C4-2B (cell line): ENCODE results near the gene DNM1.

Source experiments
- CTCF ChIP-seq: fragments of 450-650 bp; conservative IDR thresholded peaks from 2 replicates; pipeline ENCODE4 v1.5.1; 2017; ENCODE audit warnings: mild to moderate bottlenecking
- ZFX ChIP-seq: fragments of 450-650 bp; IDR thresholded peaks from 2 replicates; pipeline ENCODE4 v1.6.1; 2017

DNA sequence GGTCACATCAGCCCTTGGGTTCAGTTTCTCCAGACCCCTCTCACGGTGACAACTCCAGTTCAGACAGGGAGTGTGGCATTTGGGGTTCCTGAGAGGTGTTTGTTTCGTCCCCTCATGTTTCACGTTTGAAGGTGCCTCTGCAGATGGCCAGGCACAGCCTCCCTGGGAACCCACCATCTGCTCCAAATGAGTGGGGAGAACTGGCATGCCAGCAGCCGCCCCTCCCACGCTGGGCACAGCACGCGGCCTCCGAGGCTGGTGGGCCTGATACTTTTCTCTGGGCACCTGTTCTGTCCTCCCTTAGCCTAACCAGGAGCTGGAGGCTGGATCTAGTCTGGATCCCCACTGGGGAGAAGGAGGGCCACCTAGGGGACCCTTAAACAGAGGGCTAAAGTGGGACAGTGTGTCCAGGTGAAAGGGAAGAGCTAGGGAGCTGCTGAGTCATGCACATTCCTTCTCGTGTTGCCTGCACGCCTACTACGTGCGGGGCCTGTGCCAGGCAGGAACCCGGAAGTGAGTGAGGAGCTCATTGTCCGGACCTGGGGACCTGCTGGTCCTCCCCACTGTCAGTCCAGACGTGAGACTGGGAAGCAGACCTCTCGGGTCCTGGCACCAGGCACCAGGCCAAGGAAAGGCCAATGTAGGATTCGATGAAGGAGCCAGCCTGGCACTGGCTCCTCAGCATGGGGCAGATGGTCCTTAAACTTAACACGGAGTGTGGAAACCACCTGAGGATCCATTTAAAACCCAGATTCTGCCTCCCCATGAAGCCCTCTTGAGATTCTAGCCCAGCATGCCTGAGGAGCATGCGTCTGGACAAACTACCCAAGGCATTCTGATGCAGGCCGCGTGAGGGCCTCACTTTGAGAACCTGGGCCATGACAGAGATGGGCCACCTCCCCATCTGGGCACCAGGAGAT lies 11.7 kb downstream of the DNM1 start:
- no peak for TF ChIP-seq CTCF
- no peak for TF ChIP-seq ZFX
